Nephron (organoid): ENCODE measurements around the gene THRA.

Source experiments
- H3K27ac Mint-ChIP-seq, 3 experiments: 2 replicates each; pipeline ENCODE4 v1.8.0; 2020; ENCODE audit warnings: mixed read lengths in 3 of 3, mild to moderate bottlenecking in 2 of 3, moderate library complexity in 1 of 3
- H3K27me3 Mint-ChIP-seq: 2 replicates; pipeline ENCODE4 v1.8.0; 2021; ENCODE audit warnings: low read depth, mild to moderate bottlenecking, moderate library complexity, mixed read lengths
- H3K36me3 Mint-ChIP-seq: 2 replicates; pipeline ENCODE4 v1.8.0; 2020; ENCODE audit warnings: low read depth, mixed read lengths
- H3K4me1 Mint-ChIP-seq: 2 replicates; pipeline ENCODE4 v1.8.0; 2020; ENCODE audit warnings: mixed read lengths
- H3K4me3 Mint-ChIP-seq, 3 experiments: 2 replicates each; pipeline ENCODE4 v1.8.0; 2020; ENCODE audit warnings: mild to moderate bottlenecking in 3 of 3, mixed read lengths in 3 of 3, moderate library complexity in 2 of 3
- H3K9me3 Mint-ChIP-seq: 2 replicates; pipeline ENCODE4 v1.8.0; 2020; ENCODE audit warnings: mixed read lengths
- CTCF ChIP-seq, 3 experiments: fragments of 200-600 bp; sonication (generic); IDR thresholded peaks; one replicate each; pipeline ENCODE4 v1.5.0; 2021; ENCODE audit warnings: antibody characterized with exemption in 3 of 3; ENCODE audit not compliant: unreplicated experiment in 3 of 3

Gene THRA

GRCh38 chr17:40100669-40101366 lies 38.1 kb downstream of the THRA start:
- peak overlapping the region; percentile 89 to 97 (median 92) for H3K27ac Mint-ChIP-seq
- no peaks in the 10 kb centered on the region for H3K9me3 Mint-ChIP-seq
- H3K27me3 Mint-ChIP-seq, result no peaks in the 10 kb centered on the region
- H3K36me3 Mint-ChIP-seq, result peaks cover 8% of the 10 kb centered on the region
- no peak for TF ChIP-seq CTCF (IDR thresholded peaks at IDR 0.05; ENCODE audit: unreplicated experiment in 3 of 3)
- peaks cover 82% of the 10 kb centered on the region for H3K4me1 Mint-ChIP-seq
- H3K4me3 Mint-ChIP-seq, result peak overlapping the region; percentile 78 to 84 (median 83)

GRCh38 chr17:40101367-40102210 lies 38.8 kb downstream of the THRA start:
- H3K27ac Mint-ChIP-seq, result peak overlapping the region; percentile 92 to 97 (median 93)
- TF ChIP-seq CTCF (IDR thresholded peaks at IDR 0.05; ENCODE audit: unreplicated experiment in 3 of 3), result no peak
- H3K36me3 Mint-ChIP-seq, result peaks cover 3% of the 10 kb centered on the region
- H3K9me3 Mint-ChIP-seq, result no peaks in the 10 kb centered on the region
- H3K4me3 Mint-ChIP-seq, result peak overlapping the region; percentile 78 to 84 (median 83)
- H3K27me3 Mint-ChIP-seq, result no peaks in the 10 kb centered on the region
- peaks cover 84% of the 10 kb centered on the region for H3K4me1 Mint-ChIP-seq

GRCh38 chr17:40103071-40103661 lies 40.4 kb downstream of the THRA start:
- Mint-ChIP-seq H3K4me1 (peaks cover 93% of the 10 kb centered on the region), H3K27ac (peak overlapping the region; percentile 95 to 99 (median 99)), H3K36me3 (no peaks in the 10 kb centered on the region), H3K4me3 (peak overlapping the region; percentile 25 to 73 (median 62)), H3K9me3 (no peaks in the 10 kb centered on the region), H3K27me3 (no peaks in the 10 kb centered on the region)
- TF ChIP-seq CTCF (IDR thresholded peaks at IDR 0.05; ENCODE audit: unreplicated experiment in 3 of 3), result no peak

- Mint-ChIP-seq H3K36me3 (no peaks in the 10 kb centered on the region), H3K9me3 (no peaks in the 10 kb centered on the region), H3K27ac (peak overlapping the region; percentile 95 to 99 (median 99)), H3K27me3 (no peaks in the 10 kb centered on the region), H3K4me1 (peaks cover 92% of the 10 kb centered on the region), H3K4me3 (peak overlapping the region; percentile 25 to 73 (median 62))
- no peak for TF ChIP-seq CTCF (IDR thresholded peaks at IDR 0.05; ENCODE audit: unreplicated experiment in 3 of 3)
Measured at GRCh38 chr17:40103688-40104087, 40.9 kb downstream of the THRA start.

GRCh38 chr17:40104594-40105486 lies 42.1 kb downstream of the THRA start:
- Mint-ChIP-seq H3K27ac (peak overlapping the region; percentile 95 to 99 (median 99)), H3K4me1 (peaks cover 89% of the 10 kb centered on the region), H3K9me3 (no peaks in the 10 kb centered on the region), H3K27me3 (no peaks in the 10 kb centered on the region), H3K4me3 (peak overlapping the region in 2 of 3 experiments; percentile 41 to 49), H3K36me3 (no peaks in the 10 kb centered on the region)
- TF ChIP-seq CTCF (IDR thresholded peaks at IDR 0.05; ENCODE audit: unreplicated experiment in 3 of 3), result no peak
